Measurements from ENCODE around the gene CDS1. TPM values are rescaled to one million over a fixed set of nuclear protein-coding genes. Genes with fewer than 3 reads are reported as not detected.

CDS1 gene
- total and polyA plus RNA-seq, 2 of the 8 experiments (the other 6 are each of a cell fraction or from before 2014, with no cell fraction given): 8.7 to 13.9 TPM

GRCh38 chr4:84563002-84563401 is 19.9 kb upstream of the CDS1 start (continued):
- TF ChIP-seq RNF2 (IDR thresholded peaks at IDR 0.05; ENCODE audit: borderline replicate concordance, low read depth, low read length, missing control alignments, poor library complexity, severe bottlenecking) (no peak), BRCA1 (IDR thresholded peaks at IDR 0.05; ENCODE audit: low read depth, low read length) (no peak), ATF2 (IDR thresholded peaks at IDR 0.05; ENCODE audit: low read length) (no peak), PHF8 (conservative IDR thresholded peaks at IDR 0.05; ENCODE audit: low read depth, low read length) (no peak), ASH2L (IDR thresholded peaks at IDR 0.05; ENCODE audit: low read length) (no peak), HDAC6 (IDR thresholded peaks at IDR 0.05; ENCODE audit: low read depth, low read length) (no peak), SRF (IDR thresholded peaks at IDR 0.05; ENCODE audit: low read depth, low read length) (no peak)

Measured in H1 (cell line).